Spleen (tissue), 11 donors: ENCODE results near the gene RAB7B. TPM values are rescaled to one million over a fixed set of nuclear protein-coding genes. Genes with fewer than 3 reads are reported as not detected.

Experiments used
- DNase-seq: peaks from one replicate; pipeline ENCODE4 v3.0.0-alpha.2; 2020
- H3K27ac ChIP-seq, 8 donors: fragments of 200-600 bp; sonication (generic) in 7 of 8; 1 replicate in 4 of 8; 2 replicates in 4 of 8; pipeline versions ENCODE4 v1.5.0 to v1.8.0; 2016 to 2021; ENCODE audit warnings: inconsistent platforms in 4 of 8, mild to moderate bottlenecking in 4 of 8, moderate library complexity in 1 of 8
- H3K27me3 ChIP-seq, 7 donors: fragments of 200-600 bp; sonication (generic) in 6 of 7; replicated peaks in 1 of 7; 1 replicate in 4 of 7; 2 replicates in 3 of 7; pipeline versions ENCODE4 v1.5.0 to v1.8.0; 2016 to 2021; ENCODE audit warnings: inconsistent platforms in 3 of 7, mild to moderate bottlenecking in 1 of 7
- H3K36me3 ChIP-seq, 6 donors: fragments of 200-600 bp; sonication (generic) in 5 of 6; 1 replicate in 4 of 6; 2 replicates in 2 of 6; pipeline versions ENCODE4 v1.5.0 to v1.8.0; 2016 to 2021; ENCODE audit warnings: inconsistent platforms in 2 of 6
- H3K4me1 ChIP-seq, 6 donors: fragments of 200-600 bp; sonication (generic) in 5 of 6; 1 replicate in 3 of 6; 2 replicates in 3 of 6; pipeline versions ENCODE4 v1.5.0 to v1.8.0; 2016 to 2021; ENCODE audit warnings: inconsistent platforms in 3 of 6
- H3K4me3 ChIP-seq, 8 donors: fragments of 200-600 bp; sonication (generic) in 7 of 8; 1 replicate in 4 of 8; 2 replicates in 4 of 8; pipeline versions ENCODE4 v1.5.0 to v1.8.0; 2016 to 2021; ENCODE audit warnings: inconsistent platforms in 4 of 8, mild to moderate bottlenecking in 4 of 8, moderate library complexity in 2 of 8
- H3K9me3 ChIP-seq, 8 donors: fragments of 200-600 bp; sonication (generic) in 7 of 8; 1 replicate in 4 of 8; 2 replicates in 4 of 8; pipeline versions ENCODE4 v1.5.0 to v1.8.0; 2016 to 2021; ENCODE audit warnings: inconsistent platforms in 4 of 8
- POLR2A ChIP-seq, 3 donors: fragments of 450-650 bp; IDR thresholded peaks; one replicate each; pipeline ENCODE4 v1.5.1; 2017; ENCODE audit warnings: antibody characterized with exemption in 3 of 3, mild to moderate bottlenecking in 1 of 3
- POLR2AphosphoS5 ChIP-seq, 3 donors: sonication (generic); formaldehyde crosslinking; IDR thresholded peaks; one replicate each; pipeline ENCODE4 v1.5.1; 2017; ENCODE audit warnings: antibody characterized with exemption in 3 of 3
- WGBS, 5 donors: extraction: QIAGEN DNeasy Blood & Tissue Kit in 3 of 5; methylation state at CpG; one replicate each; pipeline versions ENCODE4 v1.1.5 to v1.1.7; 2013 to 2018; 5-methylcytosine and 5-hydroxymethylcytosine counted together
- intact Hi-C: fragments of 100-400 bp; cut with DNase I; formaldehyde crosslinking; loops from one replicate; pipeline ENCODE4 v1.15.0; 2023; ENCODE audit warnings: low total_unique reads
- polyA plus RNA-seq, 3 donors: library from polyadenylated mRNA; stranded (reverse); fragments of 200-250 nt; gene quantifications; one replicate each; pipeline ENCODE4 v1.2.1, GENCODE V29; 2013
- total RNA-seq, 7 donors: library from RNA; depleted of rRNA in 3 of 7; stranded (reverse); fragments of >200 nt in 3 of 7; fragmentation: NEBNext Ultra II Directional in 4 of 7; extraction: Animal tissue kit (Norgen Biotek cat#: 25700) in 4 of 7; gene quantifications; one replicate each; pipeline versions ENCODE4 v1.1.0 to v1.2.1, GENCODE V29; 2016 to 2021
- TF ChIP-seq, protein P1 (sequence below), 11 experiments: fragments of 200-600 bp in 7 of 11; fragments of 450-650 bp in 4 of 11; sonication (generic) in 4 of 11; IDR thresholded peaks in 8 of 11; conservative IDR thresholded peaks in 3 of 11; 1 replicate in 7 of 11; 2 replicates in 4 of 11; pipeline versions ENCODE4 v1.4.0 to v1.8.0; 2016 to 2021; ENCODE audit warnings: antibody characterized with exemption in 11 of 11, inconsistent platforms in 4 of 11, mild to moderate bottlenecking in 1 of 11
- donor health status: healthy with polysubstance abuse.
- donor health status: DM: no; HTN: no; CAD: no; lungs with moderate emphysema.
- donor health status: DM: no; HTN: no; CAD: no.
- donor health status: Bipolar disorder and iron deficiency.
- donor health status: healthy.
- donor health status: DM: no; HTN: no; CAD: no.
- donor health status: DM: yes; HTN: yes; CAD: no.

The RAB7B gene
- total and polyA plus RNA-seq, 10 donors = 0.34 to 3.2 (median 1.9) TPM

DNA sequence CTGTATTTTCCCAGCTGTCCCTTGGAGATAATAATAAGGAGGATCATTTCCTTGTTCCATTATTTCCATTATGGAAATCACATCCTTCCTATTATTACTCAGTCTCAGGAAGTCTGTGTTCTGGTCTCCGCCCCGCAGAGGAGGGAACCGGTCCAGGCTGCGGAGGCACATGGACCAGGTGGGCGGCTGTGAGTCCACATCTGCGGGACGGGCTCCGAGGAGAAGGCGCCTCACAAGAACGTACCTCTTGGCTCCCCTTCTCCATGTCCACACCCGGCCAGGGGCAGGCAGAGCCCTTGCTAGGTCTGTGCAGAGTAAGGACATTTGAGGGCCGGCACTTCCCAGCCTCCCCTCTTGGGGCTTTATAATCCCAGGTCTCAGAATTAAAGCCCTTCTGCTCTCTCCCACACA, 14.6 kb downstream of the RAB7B start:
- intact Hi-C loops = no loop called here

DNA sequence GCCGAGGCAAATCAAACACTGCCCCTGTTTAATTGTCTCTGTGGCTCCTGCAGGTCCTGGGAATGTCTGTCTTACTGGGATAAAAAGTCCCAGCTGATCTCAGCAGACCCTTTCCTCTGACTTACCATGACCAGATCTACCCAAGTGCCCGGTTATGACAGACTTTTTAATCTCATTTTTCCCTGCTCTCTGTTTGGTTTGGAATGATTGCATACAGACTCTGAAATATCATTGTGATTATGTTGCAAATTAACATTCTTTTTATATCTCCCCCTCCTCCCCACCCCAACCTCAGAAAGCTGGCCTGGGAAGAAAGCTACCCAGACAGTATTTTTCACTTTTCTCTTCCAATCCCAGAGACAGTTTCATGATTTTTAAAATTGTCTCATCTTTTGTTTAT, 16.3 kb downstream of the RAB7B start:
- no peak overlapping the region for H3K27ac ChIP-seq
- intact Hi-C loops = no loop called here
- H3K27me3 ChIP-seq = no peaks in the 10 kb centered on the region
- no peak for TF ChIP-seq POLR2AphosphoS5 (IDR thresholded peaks at IDR 0.05)
- TF ChIP-seq, protein P1, sequence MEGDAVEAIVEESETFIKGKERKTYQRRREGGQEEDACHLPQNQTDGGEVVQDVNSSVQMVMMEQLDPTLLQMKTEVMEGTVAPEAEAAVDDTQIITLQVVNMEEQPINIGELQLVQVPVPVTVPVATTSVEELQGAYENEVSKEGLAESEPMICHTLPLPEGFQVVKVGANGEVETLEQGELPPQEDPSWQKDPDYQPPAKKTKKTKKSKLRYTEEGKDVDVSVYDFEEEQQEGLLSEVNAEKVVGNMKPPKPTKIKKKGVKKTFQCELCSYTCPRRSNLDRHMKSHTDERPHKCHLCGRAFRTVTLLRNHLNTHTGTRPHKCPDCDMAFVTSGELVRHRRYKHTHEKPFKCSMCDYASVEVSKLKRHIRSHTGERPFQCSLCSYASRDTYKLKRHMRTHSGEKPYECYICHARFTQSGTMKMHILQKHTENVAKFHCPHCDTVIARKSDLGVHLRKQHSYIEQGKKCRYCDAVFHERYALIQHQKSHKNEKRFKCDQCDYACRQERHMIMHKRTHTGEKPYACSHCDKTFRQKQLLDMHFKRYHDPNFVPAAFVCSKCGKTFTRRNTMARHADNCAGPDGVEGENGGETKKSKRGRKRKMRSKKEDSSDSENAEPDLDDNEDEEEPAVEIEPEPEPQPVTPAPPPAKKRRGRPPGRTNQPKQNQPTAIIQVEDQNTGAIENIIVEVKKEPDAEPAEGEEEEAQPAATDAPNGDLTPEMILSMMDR (IDR thresholded peaks at IDR 0.05 in 8 of 11, conservative IDR thresholded peaks at IDR 0.05 in 3 of 11) = no peak
- TF ChIP-seq POLR2A (IDR thresholded peaks at IDR 0.05) = no peak
- no peaks in the 10 kb centered on the region for H3K9me3 ChIP-seq
- WGBS, 5 donors = 61 to 89% (median 83%) methylated on average over 2 of the region's 2 CpGs
- H3K4me1 ChIP-seq = no peaks in the 10 kb centered on the region
- H3K36me3 ChIP-seq = no peaks in the 10 kb centered on the region
- DNase-seq = no peak
- H3K4me3 ChIP-seq = no peak overlapping the region

More for the DNA sequence above, 14.6 kb downstream of the RAB7B start:
- no peak overlapping the region for H3K4me3 ChIP-seq
- no peak for DNase-seq
- no peaks in the 10 kb centered on the region for H3K4me1 ChIP-seq
- H3K9me3 ChIP-seq = no peaks in the 10 kb centered on the region
- TF ChIP-seq, protein P1 (IDR thresholded peaks at IDR 0.05 in 8 of 11, conservative IDR thresholded peaks at IDR 0.05 in 3 of 11) = no peak
- TF ChIP-seq POLR2AphosphoS5 (IDR thresholded peaks at IDR 0.05) (no peak), POLR2A (IDR thresholded peaks at IDR 0.05) (no peak)
- no peaks in the 10 kb centered on the region for H3K27me3 ChIP-seq
- H3K36me3 ChIP-seq = no peaks in the 10 kb centered on the region
- 76 to 86% (median 85%) methylated on average over 12 of the region's 12 CpGs for WGBS, 5 donors
- H3K27ac ChIP-seq = no peak overlapping the region

GRCh38 chr1:205986292-205986691, 16.9 kb downstream of the RAB7B start:
- DNase-seq = no peak
- no peaks in the 10 kb centered on the region for H3K9me3 ChIP-seq
- intact Hi-C loops = no loop called here
- no peaks in the 10 kb centered on the region for H3K36me3 ChIP-seq
- H3K4me3 ChIP-seq = no peak overlapping the region
- WGBS, 5 donors = 73 to 89% (median 88%) methylated on average over 3 of the region's 3 CpGs
- H3K27ac ChIP-seq = no peak overlapping the region
- no peaks in the 10 kb centered on the region for H3K27me3 ChIP-seq
- H3K4me1 ChIP-seq = no peaks in the 10 kb centered on the region
- TF ChIP-seq, protein P1 (IDR thresholded peaks at IDR 0.05 in 8 of 11, conservative IDR thresholded peaks at IDR 0.05 in 3 of 11) = no peak

GRCh38 chr1:205985330-205986005, 17.7 kb downstream of the RAB7B start:
- no peak overlapping the region for H3K4me3 ChIP-seq
- TF ChIP-seq POLR2AphosphoS5 (IDR thresholded peaks at IDR 0.05) (no peak), POLR2A (IDR thresholded peaks at IDR 0.05) (no peak)
- TF ChIP-seq, protein P1 (IDR thresholded peaks at IDR 0.05 in 8 of 11, conservative IDR thresholded peaks at IDR 0.05 in 3 of 11) = no peak
- H3K27me3 ChIP-seq = no peaks in the 10 kb centered on the region
- H3K36me3 ChIP-seq = no peaks in the 10 kb centered on the region
- DNase-seq = no peak
- intact Hi-C loops = no loop called here
- H3K27ac ChIP-seq = no peak overlapping the region
- no peaks in the 10 kb centered on the region for H3K4me1 ChIP-seq
- H3K9me3 ChIP-seq = no peaks in the 10 kb centered on the region
- WGBS, 5 donors = 90 to 95% (median 91%) methylated on average over 9 of the region's 9 CpGs
